ENCODE measurements around the gene CENPK.

Gene CENPK

GRCh38 chr5:65556181-65556580 lies 6.8 kb downstream of the CENPK start:
- peaks cover 50% of the 10 kb centered on the region for H3K36me3 ChIP-seq (ENCODE audit: low read length)
- no peak overlapping the region for H3K9ac ChIP-seq (ENCODE audit: low read length)
- no peak for TF ChIP-seq CTCF (IDR thresholded peaks at IDR 0.05; ENCODE audit: insufficient read depth, low read length, poor library complexity, severe bottlenecking)
- TF ChIP-seq EZH2phosphoT487 (conservative IDR thresholded peaks at IDR 0.05; ENCODE audit: low read length), result no peak
- no peaks in the 10 kb centered on the region for H3K9me2 ChIP-seq (replicated peaks; ENCODE audit: insufficient read depth, low read length)
- peaks cover 64% of the 10 kb centered on the region for H3K79me2 ChIP-seq (ENCODE audit: insufficient read depth, low read length)
- H4K20me1 ChIP-seq (ENCODE audit: low read depth, low read length), result peaks cover 3% of the 10 kb centered on the region; the same call in 1 of the 2 replicates
- no peak overlapping the region for H3K27ac ChIP-seq (ENCODE audit: low read depth, low read length)
- no peak overlapping the region for H2AFZ ChIP-seq (ENCODE audit: low read depth, low read length, severe bottlenecking)
- H3K4me2 ChIP-seq (ENCODE audit: low read depth, low read length, poor library complexity, severe bottlenecking), result no peak overlapping the region
- H3K27me3 ChIP-seq (ENCODE audit: low read length), result no peaks in the 10 kb centered on the region
- H3K4me3 ChIP-seq (ENCODE audit: insufficient read depth, low read length, poor library complexity, severe bottlenecking), result no peak overlapping the region
- peaks cover 15% of the 10 kb centered on the region; the same call in 1 of the 2 replicates for H3F3A ChIP-seq (ENCODE audit: insufficient read depth)
- H3K9me3 ChIP-seq (ENCODE audit: insufficient read depth, low read length), result no peaks in the 10 kb centered on the region

GRCh38 chr5:65555287-65555686 lies 7.7 kb downstream of the CENPK start:
- H2AFZ ChIP-seq (ENCODE audit: low read depth, low read length, severe bottlenecking), result no peak overlapping the region
- H3F3A ChIP-seq (ENCODE audit: insufficient read depth), result peaks cover 13% of the 10 kb centered on the region; the same call in 1 of the 2 replicates
- no peak overlapping the region for H3K9ac ChIP-seq (ENCODE audit: low read length)
- no peaks in the 10 kb centered on the region for H3K9me3 ChIP-seq (ENCODE audit: insufficient read depth, low read length)
- peaks cover 55% of the 10 kb centered on the region for H3K79me2 ChIP-seq (ENCODE audit: insufficient read depth, low read length)
- H4K20me1 ChIP-seq (ENCODE audit: low read depth, low read length), result peaks cover 3% of the 10 kb centered on the region; the same call in 1 of the 2 replicates
- no peak overlapping the region for H3K27ac ChIP-seq (ENCODE audit: low read depth, low read length)
- H3K9me2 ChIP-seq (replicated peaks; ENCODE audit: insufficient read depth, low read length), result no peaks in the 10 kb centered on the region
- no peak overlapping the region for H3K4me2 ChIP-seq (ENCODE audit: low read depth, low read length, poor library complexity, severe bottlenecking)
- no peak overlapping the region for H3K4me3 ChIP-seq (ENCODE audit: insufficient read depth, low read length, poor library complexity, severe bottlenecking)
- H3K36me3 ChIP-seq (ENCODE audit: low read length), result peaks cover 45% of the 10 kb centered on the region
- H3K27me3 ChIP-seq (ENCODE audit: low read length), result no peaks in the 10 kb centered on the region
- TF ChIP-seq EZH2phosphoT487 (conservative IDR thresholded peaks at IDR 0.05; ENCODE audit: low read length), result no peak
- TF ChIP-seq CTCF (IDR thresholded peaks at IDR 0.05; ENCODE audit: insufficient read depth, low read length, poor library complexity, severe bottlenecking), result no peak

- no peaks in the 10 kb centered on the region for H3K9me3 ChIP-seq (ENCODE audit: insufficient read depth, low read length)
- no peak overlapping the region for H3K27ac ChIP-seq (ENCODE audit: low read depth, low read length)
- no peak for TF ChIP-seq CTCF (IDR thresholded peaks at IDR 0.05; ENCODE audit: insufficient read depth, low read length, poor library complexity, severe bottlenecking)
- TF ChIP-seq EZH2phosphoT487 (conservative IDR thresholded peaks at IDR 0.05; ENCODE audit: low read length), result no peak
- H3K4me3 ChIP-seq (ENCODE audit: insufficient read depth, low read length, poor library complexity, severe bottlenecking), result no peak overlapping the region
- H3F3A ChIP-seq (ENCODE audit: insufficient read depth), result peaks cover 9% of the 10 kb centered on the region; the same call in 1 of the 2 replicates
- H4K20me1 ChIP-seq (ENCODE audit: low read depth, low read length), result peaks cover 3% of the 10 kb centered on the region; the same call in 1 of the 2 replicates
- peaks cover 45% of the 10 kb centered on the region for H3K79me2 ChIP-seq (ENCODE audit: insufficient read depth, low read length)
- H3K9me2 ChIP-seq (replicated peaks; ENCODE audit: insufficient read depth, low read length), result no peaks in the 10 kb centered on the region
- peaks cover 45% of the 10 kb centered on the region for H3K36me3 ChIP-seq (ENCODE audit: low read length)
- H3K27me3 ChIP-seq (ENCODE audit: low read length), result no peaks in the 10 kb centered on the region
- H3K4me2 ChIP-seq (ENCODE audit: low read depth, low read length, poor library complexity, severe bottlenecking), result no peak overlapping the region
- H2AFZ ChIP-seq (ENCODE audit: low read depth, low read length, severe bottlenecking), result no peak overlapping the region
- no peak overlapping the region for H3K9ac ChIP-seq (ENCODE audit: low read length)
Observed at GRCh38 chr5:65553941-65554340, 9.0 kb downstream of the CENPK start.

Data from SU-DHL-6 (cell line).